ENCODE data around the gene VAT1L.

- TF ChIP-seq CTCF (IDR thresholded peaks at IDR 0.05; ENCODE audit: borderline replicate concordance, extremely low read depth, low read length, poor library complexity, severe bottlenecking) (no peak), EZH2 (IDR thresholded peaks at IDR 0.05; ENCODE audit: borderline replicate concordance, low read depth, low read length, severe bottlenecking) (no peak)
Measured at GRCh38 chr16:77898671-77899211, 110.4 kb downstream of the VAT1L start.
